ENCODE results near the gene HPX.

Gene HPX

DNA sequence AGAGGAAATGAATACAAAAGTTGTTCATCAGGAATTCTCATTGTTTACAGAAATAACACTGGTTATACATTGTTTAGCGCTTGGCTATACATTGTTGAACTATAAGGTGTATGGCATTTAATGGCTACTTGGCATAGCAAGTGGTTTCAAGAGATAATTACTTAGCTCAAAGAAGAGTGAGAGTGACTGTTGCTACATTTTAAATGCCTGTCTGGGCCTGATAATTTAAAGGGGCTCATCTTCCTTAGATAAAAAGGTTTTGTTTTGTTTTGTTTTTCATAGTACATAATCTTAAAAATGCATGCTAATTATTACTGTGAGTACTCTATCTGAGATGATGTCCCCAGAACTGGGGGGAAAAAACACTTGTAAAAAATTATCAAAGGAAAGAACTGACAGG, 52.0 kb downstream of the HPX start:
- DNase-seq = no peak

DNA sequence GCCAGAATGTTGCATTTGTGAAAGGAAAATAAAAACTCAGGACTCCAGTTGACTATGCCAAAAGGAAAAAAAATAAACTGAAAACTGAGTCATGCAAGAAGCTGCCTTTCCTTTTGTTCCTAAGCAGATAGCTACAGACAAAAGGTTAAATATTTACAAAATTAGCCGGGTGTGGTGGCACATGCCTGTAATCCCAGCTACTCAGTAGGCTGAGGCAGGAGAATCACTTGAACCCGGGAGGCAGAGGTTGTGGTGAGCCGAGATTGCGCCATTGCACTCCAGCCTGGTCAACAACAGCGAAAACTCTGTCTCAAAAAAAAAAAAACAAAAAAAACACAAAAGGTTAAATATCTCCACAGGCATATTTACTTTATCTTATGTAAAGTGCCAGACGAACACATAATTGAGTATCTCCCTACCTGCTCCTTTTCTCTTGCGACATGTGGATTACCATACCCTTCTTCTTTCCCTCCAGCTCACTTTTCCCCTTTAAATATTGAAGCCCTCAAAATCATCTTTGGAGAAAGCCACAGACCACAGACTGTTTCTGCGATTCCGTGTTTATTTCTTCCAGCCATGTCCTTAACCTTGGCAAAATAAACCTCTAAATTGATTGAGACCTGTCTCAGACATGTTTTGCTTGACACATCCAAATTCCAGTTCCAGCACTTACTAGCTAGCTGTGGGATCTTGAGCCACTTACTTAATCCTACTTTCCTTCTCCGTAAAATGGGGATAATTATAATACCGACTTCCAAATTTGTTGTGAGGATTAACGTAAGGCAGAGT, 52.8 kb downstream of the HPX start:
- no peak for DNase-seq

DNA sequence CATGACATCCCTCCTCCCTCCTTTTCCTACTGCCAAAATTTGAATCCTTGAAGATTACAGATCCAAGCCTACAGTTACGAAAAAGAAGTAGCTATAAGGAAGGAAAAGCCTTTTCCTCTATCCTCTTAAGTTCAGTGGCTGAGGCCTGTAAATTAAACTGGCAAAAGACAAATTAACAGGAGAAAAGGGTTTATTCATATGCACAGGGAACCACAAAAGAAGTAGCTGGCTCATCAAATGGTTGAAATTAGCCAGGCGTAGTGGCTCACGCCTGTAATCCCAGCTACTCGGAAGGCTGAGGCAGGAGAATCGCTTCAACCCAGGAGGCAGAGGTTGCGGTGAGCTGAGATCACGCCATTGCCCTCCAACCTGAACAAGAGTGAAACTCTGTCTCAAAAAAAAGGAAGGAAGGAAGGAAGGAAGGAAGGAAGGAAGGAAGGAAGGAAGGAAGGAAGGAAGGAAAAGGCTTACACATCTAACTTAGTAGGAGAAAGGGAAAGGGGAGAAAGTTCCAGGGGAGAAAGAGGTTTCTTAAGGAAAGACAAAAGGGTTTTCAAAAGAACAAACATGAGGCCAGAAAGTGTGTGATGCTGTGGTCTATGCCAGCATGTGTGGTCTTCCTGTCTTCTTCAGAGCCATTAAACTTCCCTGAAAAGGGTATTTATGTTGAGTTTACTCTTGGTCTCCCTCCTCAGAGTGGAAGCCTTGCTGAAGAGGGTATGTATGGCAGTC, 55.6 kb downstream of the HPX start:
- no peak for DNase-seq
